ENCODE measurements around the gene EZH1.

The EZH1 gene

DNA sequence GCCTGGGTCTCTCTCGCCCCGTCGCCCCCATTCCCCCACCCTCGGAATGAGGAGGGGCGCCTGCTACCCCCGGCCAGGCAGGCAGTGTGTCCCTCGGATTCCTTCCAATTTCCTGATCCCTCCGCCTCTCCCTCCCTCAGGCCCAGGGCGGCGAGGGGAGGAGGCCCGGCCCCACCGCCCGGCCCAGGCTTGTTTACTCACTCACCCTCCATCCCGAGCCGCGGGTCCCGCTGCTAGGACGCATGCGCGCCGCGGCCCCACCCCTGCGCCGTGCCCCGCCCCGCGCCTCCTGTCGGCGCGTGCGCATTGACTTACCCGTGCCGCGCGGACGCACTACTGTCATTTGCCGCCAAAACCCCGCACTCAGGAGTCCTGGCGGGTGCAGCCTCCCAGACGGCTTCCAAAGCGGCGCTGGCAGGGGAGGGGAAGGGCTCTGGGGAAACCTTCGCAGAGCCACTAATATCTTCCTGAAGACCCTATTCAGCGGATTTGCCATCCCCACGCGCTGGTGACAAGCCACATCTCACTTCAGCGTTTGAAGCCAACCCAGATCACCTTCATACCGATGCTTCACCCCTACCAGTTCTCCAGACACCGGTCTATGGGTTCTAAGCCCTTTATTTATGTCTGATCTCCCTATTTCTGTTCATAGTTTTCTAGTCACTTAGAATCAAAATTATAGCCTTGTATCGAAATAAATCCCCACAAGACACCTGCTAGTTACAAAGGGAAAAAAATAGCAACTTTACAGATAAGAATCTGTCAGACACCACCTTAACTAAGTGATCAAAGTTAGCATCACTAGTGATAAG is at the start of gene EZH1:
Gene EZH1, minus strand, starts transcription at position 235 of the 812 bp plus-strand sequence. CDS start 16,099 bp downstream, outside the sequence.
- peak; percentile 31 for DNase-seq (ENCODE audit: low read depth, low spot score)
- H3K27ac ChIP-seq, result peak within 1 kb of the TSS; percentile 68

- DNase-seq (ENCODE audit: low read depth, low spot score), result no peak
- H3K27ac ChIP-seq, result no peak overlapping the region
These were observed 47.7 kb upstream of the EZH1 start for GRCh38 chr17:42792545-42792944.

DNA sequence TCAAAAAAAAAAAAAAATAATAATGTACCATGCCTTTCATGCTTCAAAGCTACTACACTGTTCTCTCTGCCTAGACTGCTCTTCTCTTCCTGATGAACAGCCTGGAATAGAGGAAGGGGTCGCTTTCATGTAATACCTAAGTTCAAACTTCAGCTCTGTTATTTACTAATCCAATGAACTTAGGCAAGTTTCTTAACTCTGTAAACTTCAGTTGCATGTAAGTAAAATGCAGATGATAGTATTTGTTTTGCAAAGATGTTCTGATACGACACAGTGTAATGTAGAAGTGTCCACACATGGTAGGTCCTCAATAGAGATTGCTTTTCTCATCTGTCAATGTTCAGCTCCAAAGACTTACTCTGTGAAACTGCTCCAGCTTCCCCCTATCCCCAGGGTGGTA is 47.1 kb upstream of the EZH1 start:
- DNase-seq (ENCODE audit: low read depth, low spot score), result no peak
- H3K27ac ChIP-seq, result no peak overlapping the region

GRCh38 chr17:42787266-42787665 is 42.4 kb upstream of the EZH1 start:
- no peak for DNase-seq (ENCODE audit: low read depth, low spot score)
- H3K27ac ChIP-seq, result no peak overlapping the region

GRCh38 chr17:42784811-42785592 is 40.2 kb upstream of the EZH1 start:
- DNase-seq (ENCODE audit: low read depth, low spot score), result no peak
- no peak overlapping the region for H3K27ac ChIP-seq

GRCh38 chr17:42784409-42784808 is 39.6 kb upstream of the EZH1 start:
- DNase-seq (ENCODE audit: low read depth, low spot score), result no peak
- no peak overlapping the region for H3K27ac ChIP-seq

- DNase-seq (ENCODE audit: low read depth, low spot score), result no peak
- peak overlapping the region; percentile 42 for H3K27ac ChIP-seq
These were observed 38.9 kb upstream of the EZH1 start for GRCh38 chr17:42783791-42784138.

- H3K27ac ChIP-seq, result peak overlapping the region; percentile 42
- peak; percentile 22 for DNase-seq (ENCODE audit: low read depth, low spot score)
These were observed 38.4 kb upstream of the EZH1 start for GRCh38 chr17:42783062-42783790.

- peak overlapping the region; percentile 42 for H3K27ac ChIP-seq
- DNase-seq (ENCODE audit: low read depth, low spot score), result no peak
These were observed 37.6 kb upstream of the EZH1 start for GRCh38 chr17:42782166-42783061.

DNA sequence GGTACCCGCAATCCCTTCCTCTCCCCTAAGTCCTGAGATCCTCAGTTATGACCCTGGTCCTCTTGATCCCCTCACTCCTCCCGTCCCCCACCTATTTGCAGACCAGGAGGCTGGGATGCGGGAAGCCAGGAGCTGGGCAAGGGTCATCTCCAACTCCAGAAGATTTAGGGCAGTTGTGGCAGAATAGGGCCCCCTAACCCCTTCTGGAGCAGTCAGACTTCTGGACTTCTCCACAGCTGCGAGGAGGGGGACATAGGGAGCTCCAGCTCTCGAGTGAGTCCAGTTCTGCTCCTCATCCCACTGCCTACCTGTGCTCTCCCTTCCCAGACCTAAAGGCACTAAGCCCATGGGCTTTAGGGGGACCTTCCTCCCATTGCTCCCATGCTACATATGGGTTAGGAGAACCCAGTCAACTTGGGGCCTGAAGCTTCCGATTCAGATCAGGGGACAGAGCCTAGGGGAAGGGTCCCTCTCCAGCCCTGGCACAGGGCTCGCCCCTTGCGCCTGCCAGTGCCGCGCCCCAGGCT is 36.9 kb upstream of the EZH1 start:
- DNase-seq (ENCODE audit: low read depth, low spot score), result no peak
- H3K27ac ChIP-seq, result no peak overlapping the region

GRCh38 chr17:42780851-42781638 is 36.2 kb upstream of the EZH1 start:
- no peak for DNase-seq (ENCODE audit: low read depth, low spot score)

DNA sequence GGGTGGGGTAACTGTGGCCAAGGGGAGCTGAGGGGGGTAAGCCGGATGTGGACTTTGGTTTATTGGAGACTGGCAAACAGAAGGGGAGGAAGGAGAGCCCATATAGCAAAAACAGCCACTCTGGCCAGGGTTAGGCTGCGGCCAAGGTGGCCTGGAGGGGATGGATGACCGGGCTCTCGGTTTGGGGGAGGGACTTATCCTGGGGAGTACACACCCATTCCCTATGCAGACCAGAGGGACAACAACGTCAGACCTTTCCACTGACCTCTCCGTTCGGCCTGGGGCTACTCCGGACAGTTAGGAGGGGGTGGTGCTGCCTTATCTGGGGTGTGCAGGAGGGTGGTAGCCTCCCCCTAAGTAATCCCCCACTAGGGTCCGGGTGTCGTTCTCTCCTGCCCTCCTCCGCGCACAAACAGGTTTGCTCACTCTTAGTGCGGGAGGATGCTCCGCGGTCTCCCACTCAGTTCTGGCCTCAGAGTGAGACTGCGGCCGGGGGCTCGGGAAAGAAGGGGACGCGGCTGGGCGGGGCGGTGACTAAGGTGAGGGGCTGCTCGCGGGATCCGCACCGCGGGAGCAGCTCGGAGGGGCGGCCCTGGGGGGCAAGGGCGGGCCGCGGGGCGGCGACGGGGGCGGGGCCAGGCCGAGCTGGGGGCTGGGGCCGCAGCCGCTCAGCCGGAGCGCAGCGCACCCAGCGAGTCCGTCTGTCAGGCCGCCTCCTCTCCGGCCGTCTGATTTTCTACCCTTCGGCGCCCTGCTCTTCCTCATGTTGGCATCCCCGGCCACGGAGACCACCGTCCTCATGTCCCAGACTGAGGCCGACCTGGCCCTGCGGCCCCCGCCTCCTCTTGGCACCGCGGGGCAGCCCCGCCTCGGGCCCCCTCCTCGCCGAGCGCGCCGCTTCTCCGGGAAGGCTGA is 35.4 kb upstream of the EZH1 start, which contains the start of gene WNK4:
Gene WNK4, plus strand, starts transcription at position 675 of the 915 bp plus-strand sequence. Its CDS starts 89 bp downstream, at position 764.
- H3K27ac ChIP-seq, result no peak within 1 kb of the TSS
- DNase-seq (ENCODE audit: low read depth, low spot score), result no peak

More at GRCh38 chr17:42780851-42781638, 36.2 kb upstream of the EZH1 start:
- H3K27ac ChIP-seq, result no peak overlapping the region

DNA sequence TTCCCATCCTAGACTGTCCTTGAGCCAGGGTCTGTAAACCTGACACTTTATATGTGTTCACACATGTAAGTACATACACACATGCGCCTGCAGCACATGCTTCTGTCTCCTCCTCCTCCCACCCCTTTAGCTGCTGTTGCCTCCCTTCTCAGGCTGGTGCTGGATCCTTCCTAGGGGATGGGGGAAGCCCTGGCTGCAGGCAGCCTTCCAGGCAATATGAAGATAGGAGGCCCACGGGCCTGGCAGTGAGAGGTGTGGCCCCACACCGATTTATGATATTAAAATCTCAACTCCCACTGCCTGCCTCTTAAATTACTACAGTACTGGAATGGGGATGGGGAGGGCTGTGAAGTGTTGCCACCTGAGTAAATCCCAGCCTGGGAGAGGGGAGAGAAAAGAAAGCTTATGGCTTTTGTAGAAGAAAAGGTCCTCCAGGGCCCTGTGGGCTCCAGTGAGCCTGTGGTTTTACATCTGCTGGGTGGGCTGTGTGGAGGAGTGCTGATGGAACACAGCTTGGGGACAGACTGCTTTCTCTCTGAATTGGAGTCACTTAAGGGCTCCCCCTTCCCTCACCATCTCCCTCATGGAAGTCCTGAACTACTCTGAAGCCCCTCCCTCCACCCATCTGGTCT is 34.6 kb upstream of the EZH1 start:
- DNase-seq (ENCODE audit: low read depth, low spot score), result no peak
- no peak overlapping the region for H3K27ac ChIP-seq

DNA sequence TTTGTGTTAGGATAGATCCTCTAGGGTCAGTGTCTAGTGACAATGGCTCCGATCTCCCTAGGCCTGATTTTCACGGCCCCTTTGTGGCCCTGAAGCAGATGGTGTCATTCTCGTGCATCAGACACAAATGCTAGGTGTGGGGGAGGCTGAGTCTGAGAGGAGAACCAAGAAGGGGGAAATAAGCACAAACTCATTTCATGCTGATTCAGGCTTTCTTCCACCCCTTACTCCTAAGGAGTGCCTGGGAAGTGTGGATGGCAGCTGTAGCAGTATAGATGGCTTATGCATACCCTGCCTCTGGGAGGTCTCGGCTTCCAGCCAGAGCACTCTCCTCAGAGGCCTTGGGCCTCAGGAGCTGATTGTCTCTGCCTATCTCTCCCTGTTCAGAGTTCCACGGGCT is 33.7 kb upstream of the EZH1 start:
- no peak overlapping the region for H3K27ac ChIP-seq
- no peak for DNase-seq (ENCODE audit: low read depth, low spot score)

DNA sequence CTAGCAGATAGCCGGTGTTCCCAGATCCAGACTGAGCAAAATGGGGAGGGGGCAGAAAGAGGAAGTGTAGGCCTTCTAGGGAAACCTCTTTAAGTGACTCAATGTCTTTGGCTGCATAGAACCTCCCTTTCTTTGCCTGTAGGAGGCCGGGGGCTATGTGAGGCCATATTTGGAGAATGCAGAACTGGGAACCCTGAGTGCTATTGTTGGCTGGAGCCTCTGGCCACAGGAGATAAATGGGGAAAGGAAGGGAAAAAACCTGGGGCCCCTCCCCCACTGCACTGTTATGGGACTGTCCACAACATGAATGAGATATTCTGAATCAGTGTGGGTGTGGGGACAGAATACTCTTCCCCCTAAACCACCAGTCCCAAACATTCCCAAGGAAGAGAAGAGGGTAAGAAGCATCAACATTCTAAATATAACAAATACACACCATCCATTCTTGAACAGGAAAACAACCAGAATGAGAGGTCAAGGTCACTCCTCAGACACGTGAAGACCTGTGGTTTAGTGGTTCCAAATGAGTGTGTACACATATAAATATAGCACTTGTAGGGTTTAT is 30.8 kb upstream of the EZH1 start:
- H3K27ac ChIP-seq, result no peak overlapping the region
- DNase-seq (ENCODE audit: low read depth, low spot score), result no peak

- no peak for DNase-seq (ENCODE audit: low read depth, low spot score)
- H3K27ac ChIP-seq, result peak overlapping the region; percentile 81
These were observed 29.4 kb upstream of the EZH1 start for GRCh38 chr17:42774066-42774745.
